GM19467 (cell line): Measurements from ENCODE around the gene SESN2.
A peak's percentile ranks its signal among the peaks of the same experiment; 100 is the strongest.

Experiments
- ATAC-seq: cut with Tn5 transposase; IDR thresholded peaks from one replicate; pipeline ENCODE4 v1.9.1; 2021; ENCODE audit warnings: mild to moderate bottlenecking, moderate library complexity; ENCODE audit not compliant: unreplicated experiment

SESN2 gene

DNA sequence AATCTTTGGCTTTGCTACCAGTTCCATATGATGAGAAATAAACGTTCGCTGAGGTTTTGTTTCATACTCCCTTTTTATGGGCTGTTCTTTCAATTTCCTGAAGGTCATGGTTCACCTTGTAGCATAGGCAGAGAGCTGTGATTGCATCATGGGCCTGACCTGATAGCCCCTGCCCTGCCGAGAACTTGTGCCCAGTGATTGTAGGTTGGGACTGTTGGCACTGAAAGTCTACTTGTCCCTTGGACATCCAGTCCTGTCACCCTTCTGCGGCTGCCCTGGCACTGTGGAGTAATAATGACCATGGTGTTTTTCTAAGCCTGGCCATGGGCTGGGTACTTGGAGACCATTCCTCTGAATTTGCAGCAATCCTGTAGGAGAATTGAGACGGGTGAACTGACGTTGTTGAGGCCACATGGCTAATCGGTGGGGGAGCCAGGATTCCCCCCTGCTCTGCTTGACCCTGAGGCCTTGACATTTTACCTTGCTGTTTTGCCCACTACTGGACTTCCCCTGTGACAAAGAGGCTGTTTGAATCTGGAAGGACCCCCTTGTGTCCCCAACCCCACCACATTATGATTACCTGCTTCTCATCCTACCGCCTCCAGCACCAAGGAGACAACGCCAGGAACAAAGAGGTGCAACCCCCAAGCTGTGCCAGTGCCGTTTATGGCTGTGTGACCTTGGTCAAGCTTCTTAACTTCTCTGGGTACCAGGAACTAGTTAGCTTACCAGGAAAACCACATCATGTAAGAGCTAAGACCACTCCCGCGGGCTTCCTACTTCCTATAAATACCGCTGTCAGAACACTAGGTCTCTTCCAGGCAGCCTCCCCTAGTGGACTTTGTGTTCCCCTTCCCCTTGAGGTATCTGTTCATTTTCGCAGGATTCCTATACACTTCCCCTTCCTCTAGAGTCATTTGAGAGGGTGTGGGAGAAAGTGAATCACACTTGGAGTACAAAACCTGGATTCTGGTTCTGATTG, 23.4 kb downstream of the SESN2 start:
- no peak for ATAC-seq

DNA sequence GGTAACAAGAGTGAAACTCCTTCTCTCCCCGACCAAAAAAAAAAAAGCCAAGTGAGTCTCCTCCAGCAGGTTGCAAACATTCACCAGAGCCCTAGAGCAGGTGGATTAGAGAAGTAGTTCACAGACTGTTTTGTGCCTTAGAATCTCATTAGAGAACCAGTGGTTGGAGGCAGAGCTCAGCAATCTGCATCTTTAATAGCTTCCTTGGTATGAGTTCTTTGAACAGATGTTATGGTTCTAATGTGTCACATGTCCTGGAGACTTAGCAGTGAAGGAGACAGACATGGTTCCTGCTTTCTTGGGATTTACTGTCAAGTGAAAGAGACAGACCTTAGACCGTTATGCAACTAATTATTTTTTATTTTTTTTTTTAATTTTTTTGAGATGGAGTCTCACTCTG, 26.8 kb downstream of the SESN2 start:
- no peak for ATAC-seq

DNA sequence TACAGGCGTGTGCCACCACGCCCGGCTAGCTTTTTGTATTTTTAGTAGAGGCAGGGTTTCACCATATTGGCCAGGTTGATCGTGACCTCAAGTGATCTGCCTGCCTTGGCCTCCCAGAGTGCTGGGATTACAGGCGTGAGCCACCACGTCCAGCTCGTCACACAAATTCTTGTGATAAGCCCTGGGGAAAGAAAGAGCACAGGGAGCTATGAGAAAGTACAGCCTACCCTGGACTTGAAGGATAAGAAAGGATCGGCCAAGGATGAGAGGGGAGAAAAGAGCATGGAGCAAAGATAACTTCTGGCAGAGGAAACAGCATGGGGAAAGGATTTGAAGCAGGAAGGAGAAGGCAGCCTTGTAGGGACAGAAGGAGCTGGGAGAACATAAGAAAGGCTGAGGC, 29.2 kb downstream of the SESN2 start:
- no peak for ATAC-seq

DNA sequence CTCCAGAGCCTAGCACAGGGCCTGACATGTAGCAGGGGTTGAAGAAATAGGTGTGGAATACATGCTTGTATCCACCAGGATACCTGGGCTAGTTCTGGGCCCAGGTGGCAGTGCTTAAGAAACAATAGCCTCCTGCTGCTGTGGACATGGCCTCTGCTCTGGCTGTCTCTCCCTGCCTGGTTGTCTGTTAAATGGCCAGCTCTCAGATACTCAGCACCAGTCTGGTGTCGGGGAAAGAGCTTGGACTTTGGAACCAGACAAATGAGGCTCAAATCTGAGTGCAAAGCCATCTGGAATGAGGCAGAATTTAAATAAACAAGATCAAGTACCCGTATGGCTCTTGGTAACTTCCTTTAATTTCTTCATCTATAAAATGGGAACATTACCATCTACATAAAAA, 31.5 kb downstream of the SESN2 start:
- ATAC-seq, result no peak

DNA sequence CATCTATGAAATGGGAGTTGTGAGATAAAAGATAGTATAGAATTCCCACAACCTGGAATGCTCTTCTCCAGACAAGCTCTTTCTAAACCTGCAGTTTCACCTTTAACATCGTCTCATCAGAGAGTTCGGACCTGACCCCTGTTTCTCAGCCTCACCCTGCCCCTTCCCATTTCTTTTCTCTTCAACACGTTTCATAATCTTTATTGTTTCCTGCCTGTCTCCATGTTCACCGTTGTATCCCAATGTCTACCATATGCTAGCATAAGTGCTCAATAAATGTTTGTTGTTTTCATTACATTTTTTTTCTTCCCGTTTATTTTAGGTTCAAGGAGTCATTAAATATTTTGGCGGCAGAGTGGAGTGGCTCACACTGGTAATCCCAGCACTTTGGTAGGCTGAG, 32.4 kb downstream of the SESN2 start:
- ATAC-seq, result no peak

DNA sequence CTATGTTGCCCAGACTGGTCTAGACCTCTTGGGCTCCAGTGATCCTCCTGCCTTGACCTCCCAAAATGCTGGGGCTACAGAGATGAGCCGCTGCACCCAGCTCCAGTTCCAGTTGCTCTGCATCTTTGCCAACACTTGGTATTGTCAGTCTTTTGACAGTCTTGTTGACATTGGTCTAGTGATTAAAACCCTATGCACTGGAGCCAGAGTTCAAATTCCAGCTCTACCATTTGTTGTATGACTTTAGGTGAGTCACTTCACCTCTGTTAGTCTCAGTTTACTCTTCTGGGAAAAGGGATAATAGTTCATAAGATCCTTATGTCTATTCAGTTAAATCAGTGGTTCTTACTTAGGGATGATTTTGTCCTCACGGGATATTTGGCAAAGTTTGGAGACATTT, 36.6 kb downstream of the SESN2 start:
- no peak for ATAC-seq

DNA sequence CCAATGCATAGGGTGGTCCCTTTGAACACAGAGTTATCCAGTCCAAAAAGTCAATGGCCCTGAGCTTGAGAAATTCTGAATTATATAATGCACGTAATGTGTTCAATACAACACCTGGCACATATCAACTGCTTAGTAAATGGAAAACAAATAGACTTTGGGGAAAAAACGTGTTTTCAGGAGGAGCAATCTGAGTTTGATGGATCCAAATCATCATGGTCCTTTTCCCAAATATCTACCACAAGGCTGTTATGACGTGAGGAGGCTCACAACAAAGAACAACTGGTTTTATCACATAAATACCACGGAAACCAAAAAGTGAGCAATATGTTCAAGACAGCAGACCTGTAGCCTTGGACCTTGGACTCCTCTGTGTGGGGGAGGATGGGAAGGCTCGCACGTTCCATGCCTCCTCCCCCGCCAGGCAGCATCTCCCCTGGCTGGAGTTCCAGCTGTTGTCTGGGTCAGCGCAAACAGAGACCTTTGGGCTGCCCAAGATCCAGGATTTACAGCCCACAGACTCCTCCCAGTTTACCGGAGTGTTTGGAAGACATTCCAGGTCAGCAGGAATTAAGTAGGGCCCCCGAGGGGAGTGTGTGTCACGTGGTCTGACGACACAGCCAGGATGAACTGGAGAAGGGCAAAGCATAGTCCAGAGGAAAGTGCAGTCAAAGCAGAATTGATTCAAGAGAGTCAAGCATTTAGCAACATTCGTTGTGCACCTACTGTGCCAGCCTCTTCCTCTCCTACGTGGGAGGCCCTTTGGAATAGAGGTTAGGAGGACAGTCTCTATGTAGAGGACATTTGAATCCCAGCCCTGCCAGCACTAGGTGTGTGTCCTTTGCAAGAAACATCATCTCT, 37.3 kb downstream of the SESN2 start:
- ATAC-seq, result no peak

DNA sequence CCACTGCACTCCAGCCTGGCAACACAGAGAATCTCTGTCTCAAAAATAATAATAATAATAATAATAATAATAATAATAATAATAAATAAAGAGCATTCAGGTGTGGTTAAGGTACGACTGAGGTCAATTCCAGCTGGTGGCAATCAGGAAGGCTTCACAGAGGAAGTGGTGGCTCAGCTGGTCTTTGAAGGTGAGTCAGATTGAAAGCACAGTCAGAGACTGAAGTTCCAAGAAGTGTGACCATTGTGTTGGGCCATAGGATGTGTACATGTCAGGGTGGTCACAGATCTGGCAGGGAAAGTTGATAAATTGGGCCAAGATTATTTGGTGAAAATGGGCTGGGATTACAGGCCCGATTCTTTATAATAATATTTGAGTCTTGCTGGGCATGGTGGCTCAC, 38.5 kb downstream of the SESN2 start:
- ATAC-seq, result no peak

DNA sequence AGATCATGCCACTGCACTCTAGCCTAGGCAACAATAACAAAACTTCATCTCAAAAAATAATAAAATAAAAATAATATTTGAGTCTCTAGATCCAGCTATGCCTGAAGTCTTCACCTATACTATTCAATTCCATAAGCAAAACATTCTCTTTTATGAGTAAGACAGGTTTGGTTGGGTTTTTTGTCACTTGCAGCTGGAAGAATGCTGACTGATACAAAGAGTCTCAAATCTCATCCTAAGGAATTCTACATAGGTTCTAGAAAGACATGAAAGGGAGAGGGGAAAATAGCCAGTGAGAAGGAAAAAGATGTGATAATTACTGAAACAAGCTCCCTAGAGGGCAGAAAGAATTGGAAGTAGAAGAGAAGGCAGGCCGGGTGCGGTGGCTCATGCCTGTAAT, 39.1 kb downstream of the SESN2 start:
- no peak for ATAC-seq

DNA sequence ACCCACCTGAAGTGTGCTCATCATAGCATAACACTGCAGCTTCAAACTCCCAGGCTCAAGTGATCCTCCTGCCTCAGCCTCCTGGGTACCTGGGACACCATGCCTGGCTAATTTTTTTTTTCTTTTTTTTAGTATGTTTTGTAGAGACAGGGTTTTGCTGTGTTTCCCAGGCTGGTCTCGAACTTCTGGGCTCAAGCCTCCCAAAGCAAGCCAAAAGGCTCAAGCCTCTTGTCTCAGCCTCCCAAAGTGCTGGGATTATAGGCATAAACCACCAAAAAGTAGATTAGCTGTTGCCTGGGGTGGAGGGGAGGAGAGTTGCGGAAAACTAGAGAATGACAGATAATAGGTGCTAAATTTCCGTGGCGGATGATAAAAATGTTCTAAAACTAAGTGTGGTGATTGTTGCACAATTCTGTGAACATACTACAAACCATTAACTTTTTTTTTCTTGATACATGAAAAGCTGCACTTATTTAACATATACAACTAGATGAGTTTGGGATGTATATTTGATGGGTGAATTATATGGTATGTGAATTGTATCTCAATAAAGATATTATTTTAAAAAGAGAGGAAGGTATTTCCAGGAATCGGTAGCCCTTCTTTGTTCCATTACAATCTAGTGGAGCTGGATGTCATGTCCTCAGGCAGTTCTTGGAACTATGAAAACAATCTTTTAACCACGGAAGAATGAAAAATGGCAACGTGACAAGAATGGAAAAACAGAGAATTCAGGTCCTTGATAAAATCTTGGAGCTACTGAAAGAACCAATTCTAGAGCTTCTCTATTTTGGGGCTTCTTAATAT, 42.3 kb downstream of the SESN2 start:
- ATAC-seq, result no peak

DNA sequence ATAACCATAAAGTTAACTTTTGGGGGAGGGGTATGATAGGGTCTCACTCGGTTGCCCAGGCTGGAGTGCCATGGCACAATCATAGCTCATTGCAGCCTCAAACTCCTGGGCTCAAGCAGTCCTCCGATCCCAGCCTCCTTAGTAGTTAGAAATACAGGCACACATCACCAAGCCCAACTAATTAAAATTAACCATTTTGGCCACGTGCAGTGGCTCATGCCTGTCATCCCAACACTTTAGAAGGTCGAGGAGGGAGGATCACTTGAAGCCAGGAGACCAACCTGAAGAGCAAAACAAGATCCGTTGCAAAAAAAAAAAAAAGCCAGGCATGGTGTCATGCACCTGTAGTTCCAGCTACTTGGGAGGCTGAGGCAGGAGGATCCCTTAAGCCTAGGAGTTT, 42.9 kb downstream of the SESN2 start:
- no peak for ATAC-seq

DNA sequence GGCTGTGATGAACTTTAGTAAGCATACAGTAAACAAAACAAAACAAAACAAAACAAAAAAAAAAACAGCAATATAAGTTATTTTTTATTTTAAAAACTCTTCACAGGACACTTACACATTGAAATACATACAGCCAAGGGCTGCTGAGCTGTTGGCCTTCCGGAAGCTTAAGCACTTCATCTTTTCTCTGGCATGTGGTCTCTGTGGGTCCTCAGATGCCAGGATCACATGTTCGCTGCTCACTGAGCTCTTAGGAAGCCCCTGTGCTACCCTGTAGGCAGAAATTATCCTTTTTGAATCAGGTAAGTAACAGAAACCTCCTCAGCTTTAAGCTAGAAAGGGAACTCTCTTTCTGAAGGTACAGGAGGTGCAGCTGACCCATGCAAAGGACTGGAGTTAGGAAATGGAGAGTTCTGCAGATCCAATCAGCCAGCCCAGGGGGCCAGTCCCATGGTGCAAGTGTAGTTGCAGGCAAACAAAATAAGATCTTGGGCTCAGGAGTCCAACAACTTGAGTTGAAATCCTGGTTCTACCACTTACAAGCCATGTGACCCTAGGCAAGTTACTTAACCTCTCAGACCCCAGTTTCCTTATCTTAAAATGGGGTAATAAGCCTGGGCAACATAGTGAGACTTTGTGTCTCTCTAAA, 47.1 kb downstream of the SESN2 start:
- no peak for ATAC-seq

DNA sequence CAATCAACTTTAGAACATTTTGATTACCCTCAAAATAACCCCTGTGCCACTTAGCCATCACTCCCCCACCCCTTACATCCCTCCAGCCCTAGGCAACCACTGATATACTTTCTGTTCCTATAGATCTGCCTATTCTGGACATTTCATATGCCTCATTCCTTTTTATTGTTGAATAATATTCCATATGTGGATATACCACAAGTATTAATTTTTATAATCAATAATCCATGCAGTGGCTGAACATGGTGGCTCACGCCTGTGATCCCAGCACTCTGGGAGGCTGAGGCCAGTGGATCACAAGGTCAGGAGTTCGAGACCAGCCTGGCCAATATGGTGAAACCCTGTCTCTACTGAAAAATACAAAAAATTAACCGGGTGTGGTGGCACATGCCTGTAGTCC, 49.4 kb downstream of the SESN2 start:
- ATAC-seq, result no peak

DNA sequence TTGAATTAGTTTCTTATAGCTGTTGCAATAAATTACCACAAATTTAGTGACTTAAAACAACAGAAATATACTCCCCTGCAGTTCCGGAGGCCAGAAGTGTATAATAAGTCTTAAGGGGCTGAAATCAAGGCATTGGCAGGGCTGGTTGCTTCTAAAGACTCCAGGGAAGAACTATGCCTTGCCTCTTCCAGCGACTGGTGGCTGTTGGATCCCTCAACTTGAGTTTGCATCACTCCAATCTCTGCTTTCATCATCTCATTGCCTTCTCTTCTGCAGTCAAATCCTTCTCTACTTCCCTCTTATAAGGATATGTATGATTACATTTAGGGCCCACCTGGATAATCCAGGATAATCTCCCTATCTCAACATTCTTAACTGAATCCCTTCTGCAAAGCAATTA, 50.4 kb downstream of the SESN2 start:
- no peak for ATAC-seq

DNA sequence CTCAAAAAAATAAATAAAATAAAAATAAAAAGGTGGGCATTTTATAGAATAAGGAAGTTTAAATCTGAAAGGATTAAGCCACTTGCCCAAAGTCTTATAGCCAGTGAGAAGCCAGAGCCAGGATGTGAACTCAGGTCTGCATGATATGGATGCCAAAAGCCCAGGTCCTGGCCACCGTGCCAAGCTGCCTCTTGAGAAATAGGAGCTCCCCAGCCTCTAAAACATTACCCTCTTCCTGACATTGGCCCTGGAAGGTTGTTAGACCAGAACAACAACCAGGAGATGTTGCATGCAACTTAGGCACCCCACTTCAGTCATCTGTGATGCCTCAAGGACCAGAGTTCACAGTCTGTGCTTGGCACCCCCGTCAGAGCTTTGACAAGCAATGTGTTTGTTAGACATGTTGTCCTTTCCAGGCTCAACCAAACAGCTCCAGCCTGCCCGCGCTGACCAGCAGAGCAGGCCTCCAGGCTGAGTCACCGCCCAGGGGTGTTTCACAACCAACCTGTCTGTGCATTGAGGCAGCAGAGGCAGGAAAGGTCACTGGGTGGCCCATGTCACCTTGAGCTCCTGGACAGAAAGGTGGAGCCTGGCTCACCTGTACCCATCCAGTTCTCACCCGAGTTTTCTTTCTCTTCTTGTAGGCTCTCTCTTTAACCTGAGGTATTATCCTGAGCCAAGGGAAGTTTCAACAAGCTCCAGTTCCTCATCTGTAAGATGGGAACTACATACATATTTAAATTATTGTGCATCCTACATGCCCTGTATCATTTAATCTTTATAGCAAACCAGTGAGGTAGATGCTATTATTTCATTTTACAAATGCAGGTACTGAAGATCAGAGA, 54.6 kb downstream of the SESN2 start:
- ATAC-seq, result no peak

DNA sequence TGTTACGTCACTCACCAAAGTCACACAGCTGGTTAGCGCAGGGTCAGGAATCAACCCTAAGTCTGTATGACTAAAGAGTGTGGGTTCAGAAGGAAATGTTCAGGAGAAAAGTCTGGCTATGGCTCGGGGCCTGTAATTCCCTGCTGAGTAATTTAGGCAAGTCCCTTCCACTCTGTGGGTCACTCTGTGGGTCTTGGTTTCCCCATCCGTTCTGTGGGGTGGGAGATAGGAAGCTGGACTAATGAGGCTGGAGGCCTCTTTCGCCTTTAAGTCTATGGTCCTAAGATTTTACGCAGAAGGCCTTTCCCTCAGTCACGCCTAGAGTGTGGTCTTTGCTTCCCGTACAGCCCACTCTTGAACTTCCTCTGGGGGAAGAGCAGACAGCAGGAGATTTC, 55.2 kb downstream of the SESN2 start:
- ATAC-seq, result no peak

DNA sequence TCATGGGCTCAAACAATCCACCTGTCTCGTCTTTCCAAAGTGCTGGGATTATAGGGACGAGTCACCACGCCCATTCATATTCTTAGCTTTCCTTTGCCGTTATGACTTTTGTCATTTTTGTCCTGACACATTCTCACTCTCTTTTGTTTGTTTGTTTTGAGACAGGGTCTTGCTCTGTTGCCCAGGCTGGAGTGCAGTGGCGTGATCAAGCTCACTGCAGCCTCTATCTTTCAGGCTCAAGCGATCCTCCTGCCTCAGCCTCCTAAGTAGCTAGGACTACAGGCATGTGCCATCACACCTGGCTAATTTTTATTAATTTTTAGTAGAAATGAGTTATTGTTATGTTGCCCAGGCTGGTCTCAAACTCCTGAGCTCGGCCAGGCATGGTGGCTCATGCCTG, 57.7 kb downstream of the SESN2 start:
- ATAC-seq, result no peak

DNA sequence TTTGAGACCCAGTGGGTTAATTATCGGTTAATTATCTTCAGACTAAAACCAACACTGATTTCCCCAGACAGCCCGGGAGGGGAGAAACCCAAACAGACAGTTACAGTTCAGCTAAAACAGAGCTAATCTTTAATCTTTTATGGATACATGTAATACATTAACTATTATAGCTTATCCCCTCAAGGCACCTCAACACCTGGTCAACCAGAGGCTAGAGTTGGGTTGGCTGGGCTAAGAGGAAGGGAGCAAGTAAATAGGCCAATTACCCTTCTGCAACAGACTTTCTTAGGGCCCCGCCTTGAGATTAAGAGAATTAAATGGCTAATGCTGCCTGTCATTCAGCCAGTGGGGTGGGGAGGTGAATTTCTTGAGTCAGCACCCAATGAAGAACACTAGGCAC, 62.9 kb downstream of the SESN2 start:
- ATAC-seq, result peak; percentile 77

DNA sequence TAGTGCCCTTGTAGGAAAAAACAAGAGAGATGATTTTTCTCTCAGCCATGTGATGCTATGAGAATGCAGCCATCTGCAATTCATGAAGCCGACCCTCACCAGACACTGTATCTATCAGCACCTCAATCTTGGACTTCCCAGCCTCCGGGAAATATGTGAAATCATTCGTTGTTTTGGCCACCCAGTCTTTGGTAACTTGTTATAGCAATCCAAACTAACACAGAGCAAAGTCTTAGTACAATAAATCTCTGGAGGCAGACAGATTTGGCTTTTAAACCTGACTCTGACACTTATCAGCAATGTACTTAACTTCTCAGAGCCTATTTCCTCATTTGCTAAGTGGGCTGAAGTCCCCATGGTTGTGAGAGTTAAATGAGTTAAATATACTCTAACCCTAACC, 64.4 kb downstream of the SESN2 start:
- ATAC-seq, result no peak

DNA sequence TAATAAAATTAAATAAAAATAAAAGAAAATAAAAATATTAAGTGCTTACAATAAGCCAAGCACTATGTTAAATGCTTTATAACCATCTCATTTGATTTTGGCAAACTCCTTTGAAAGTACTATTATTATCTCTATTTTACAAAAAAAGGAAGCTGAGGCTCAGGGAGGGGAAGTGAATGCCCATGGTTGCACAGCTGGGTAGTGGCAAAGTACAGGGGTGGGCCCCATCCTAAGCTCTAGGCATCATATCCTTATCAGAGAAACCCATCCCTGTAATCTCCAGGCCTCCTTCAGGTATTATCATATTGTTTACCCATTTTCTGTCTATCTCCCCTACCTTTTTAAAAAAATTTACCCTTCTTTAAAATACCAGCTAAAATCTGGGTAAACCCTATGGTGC, 67.2 kb downstream of the SESN2 start:
- no peak for ATAC-seq
